DMS153 (cell line): ENCODE measurements around the gene MAMDC2.
"Not testable (repeated sequence)": the region's sequence is repeated elsewhere in the genome, so short reads cannot be mapped to it uniquely, and the experiment has no call there.

Source experiments
- DNase-seq: peaks from one replicate; lab custom pipeline; 2025; lab: John Stamatoyannopoulos, UW

MAMDC2 gene

GRCh38 chr9:70197216-70198044, 153.8 kb downstream of the MAMDC2 start:
- DNase-seq, result no peak

- not testable (repeated sequence) for DNase-seq
These were observed 161.1 kb downstream of the MAMDC2 start for GRCh38 chr9:70204743-70205142.

GRCh38 chr9:70205366-70206020, 161.8 kb downstream of the MAMDC2 start:
- DNase-seq, result no peak

GRCh38 chr9:70217029-70217428, 173.4 kb downstream of the MAMDC2 start:
- no peak for DNase-seq

- DNase-seq, result no peak
These were observed 175.1 kb downstream of the MAMDC2 start for GRCh38 chr9:70218767-70219166.

- no peak for DNase-seq
These were observed 176.6 kb downstream of the MAMDC2 start for GRCh38 chr9:70220216-70220615.

GRCh38 chr9:70222354-70222753, 178.7 kb downstream of the MAMDC2 start:
- no peak for DNase-seq

- no peak for DNase-seq
These were observed 184.5 kb downstream of the MAMDC2 start for GRCh38 chr9:70228118-70228517.

GRCh38 chr9:70228611-70229010, 185.0 kb downstream of the MAMDC2 start:
- no peak for DNase-seq

- no peak for DNase-seq
These were observed 185.4 kb downstream of the MAMDC2 start for GRCh38 chr9:70229026-70229425.

GRCh38 chr9:70229579-70229978, 185.9 kb downstream of the MAMDC2 start:
- DNase-seq, result no peak

- no peak for DNase-seq
These were observed 188.8 kb downstream of the MAMDC2 start for GRCh38 chr9:70232476-70232875.

- DNase-seq, result not testable (repeated sequence)
These were observed 190.6 kb downstream of the MAMDC2 start for GRCh38 chr9:70234208-70234607.

GRCh38 chr9:70245952-70246351, 202.3 kb downstream of the MAMDC2 start:
- not testable (repeated sequence) for DNase-seq

- no peak for DNase-seq
These were observed 206.6 kb downstream of the MAMDC2 start for GRCh38 chr9:70250221-70250620.

GRCh38 chr9:70255486-70255885, 211.8 kb downstream of the MAMDC2 start:
- no peak for DNase-seq

GRCh38 chr9:70256123-70256551, 212.5 kb downstream of the MAMDC2 start:
- DNase-seq, result no peak

- DNase-seq, result no peak
These were observed 213.9 kb downstream of the MAMDC2 start for GRCh38 chr9:70257502-70257901.

- peak; percentile 61 for DNase-seq
These were observed 214.5 kb downstream of the MAMDC2 start for GRCh38 chr9:70257991-70258691.

GRCh38 chr9:70258692-70259511, 215.3 kb downstream of the MAMDC2 start, which contains the start of gene SMC5:
Gene SMC5, plus strand, starts transcription at chr9:70258978. Its CDS starts 101 bp downstream, at chr9:70259079.
- DNase-seq, result peak; percentile 86

- no peak for DNase-seq
These were observed 215.8 kb downstream of the MAMDC2 start for GRCh38 chr9:70259512-70259802.

- no peak for DNase-seq
These were observed 216.4 kb downstream of the MAMDC2 start for GRCh38 chr9:70260007-70260443.
